Heart right ventricle (tissue), 16 donors: ENCODE results near the gene MGMT. TPM values are rescaled to one million over a fixed set of nuclear protein-coding genes. Genes with fewer than 3 reads are reported as not detected.

Source experiments
- ATAC-seq, 8 donors: fragments of 200-7000 bp; cut with Tn5 transposase; one replicate each; pipeline ENCODE4 v1.9.1; 2020; ENCODE audit warnings: mild to moderate bottlenecking in 8 of 8, moderate library complexity in 8 of 8, moderate number of reproducible peaks in 1 of 8
- DNase-seq, 2 donors: peaks; one replicate each; pipeline ENCODE4 v3.0.0-alpha.2; 2020
- H3K27ac ChIP-seq, 10 donors: fragments of 200-600 bp; sonication (generic) in 2 of 10; one replicate each; pipeline versions ENCODE4 v1.5.0 to v1.8.0; 2020 to 2022; ENCODE audit warnings: mild to moderate bottlenecking in 3 of 10
- H3K27me3 ChIP-seq, 7 donors: fragments of 200-600 bp; one replicate each; pipeline ENCODE4 v1.8.0; 2021 to 2022; ENCODE audit warnings: mild to moderate bottlenecking in 2 of 7
- H3K36me3 ChIP-seq, 9 donors: fragments of 200-600 bp; sonication (generic) in 1 of 9; one replicate each; pipeline versions ENCODE4 v1.5.0 to v1.8.0; 2020 to 2022; ENCODE audit warnings: mild to moderate bottlenecking in 2 of 9
- H3K4me1 ChIP-seq, 9 donors: fragments of 200-600 bp; sonication (generic) in 1 of 9; one replicate each; pipeline versions ENCODE4 v1.5.0 to v1.8.0; 2020 to 2022; ENCODE audit warnings: mild to moderate bottlenecking in 4 of 9
- H3K4me3 ChIP-seq, 10 donors: fragments of 200-600 bp; sonication (generic) in 2 of 10; one replicate each; pipeline versions ENCODE4 v1.5.0 to v1.8.0; 2020 to 2022; ENCODE audit warnings: mild to moderate bottlenecking in 7 of 10, moderate library complexity in 2 of 10
- H3K9me3 ChIP-seq, 11 donors: fragments of 200-600 bp in 10 of 11; sonication (generic) in 2 of 11; one replicate each; pipeline versions ENCODE4 v1.5.0 to v1.8.0; 2013 to 2022; ENCODE audit warnings: mild to moderate bottlenecking in 2 of 11, control low read depth in 1 of 11, moderate library complexity in 1 of 11
- WGBS, 2 donors: extraction: QIAGEN DNeasy Blood & Tissue Kit; methylation state at CpG; one replicate each; pipeline ENCODE4 v1.1.7; 2013; ENCODE audit warnings: inconsistent platforms in 1 of 2; 5-methylcytosine and 5-hydroxymethylcytosine counted together
- intact Hi-C, 10 donors: fragments of 100-400 bp; cut with DNase I; formaldehyde crosslinking; loops; one replicate each; pipeline versions ENCODE4 v1.11.1 to v1.14.2; 2022
- long read RNA-seq, 3 donors: library from polyadenylated mRNA; unstranded; transcript quantifications; one replicate each; pipeline ENCODE4 v2.0.0, GENCODE V29; 2020 to 2021
- polyA plus RNA-seq, 2 donors: library from polyadenylated mRNA; stranded (reverse); fragments of 200-250 nt; gene quantifications; one replicate each; pipeline ENCODE4 v1.2.3, GENCODE V29; 2013
- total RNA-seq, 10 donors: library from RNA; stranded (reverse); fragmentation: NEBNext Ultra II Directional in 3 of 10; extraction: Animal tissue kit (Norgen Biotek cat#: 25700) in 3 of 10; gene quantifications; one replicate each; pipeline versions ENCODE4 v1.2.1 to v1.2.4, GENCODE V29; 2021 to 2023
- TF ChIP-seq, protein P1 (sequence below), 9 donors: fragments of 200-600 bp; sonication (generic) in 2 of 9; IDR thresholded peaks; one replicate each; pipeline versions ENCODE4 v1.5.0 to v1.8.0; 2021 to 2022; ENCODE audit warnings: antibody characterized with exemption in 9 of 9, mild to moderate bottlenecking in 5 of 9, moderate library complexity in 1 of 9
- donor health status: Arrhythmogenic right ventricular cardiomyopathy.
- donor health status: ischemic (EF 13 %, LVEDD 7.1; RV severe dilation, severe dysfunction).
- donor health status: healthy with polysubstance abuse.
- donor health status: DM: no; HTN: yes; CAD: no.
- donor health status: DM: no; HTN: no; CAD: no.
- donor health status: ischemic (EF 25% LVEDD 6.9; RV normal size, moderate dysfunction).
- donor health status: ischemic (EF 25% LVEDD 5.7; RV mildly dilated, moderate dysfunction).
- donor health status: healthy.
- donor health status: DM: yes; HTN: yes; CAD: no.
- donor health status: Ischemic cardiomyopathy.
- donor health status: ischemic (EF 35%, LVEDD 5.7; RV mildly dilated, moderate dysfunction).
- donor health status: nonischemic (EF 11% LVEDD 7.7; RV severe dilation, severe dysfunction).
- donor health status: DM: yes; HTN: yes; CAD: no.
- donor health status: PGD.
- donor health status: ischemic (EF 29% LVEDD 5.4; RV normal size, mild dysfunction).
- donor health status: nonischemic (EF 23%, LVEDD 6.1; RV moderate dilation, normal function).

MGMT gene
- 10 to 100 TPM in 8 of 10 donors, 1 to 10 TPM in 2; 8.4 to 17.8 (median 12.9) TPM for total RNA-seq
- polyA plus RNA-seq: 10 to 100 TPM; 10.1 to 11.9 TPM
- long read RNA-seq, donor 1, transcript MGMT-201 (5 exons, 1,759 nt): major isoform, 11 of 13 reads
- long read RNA-seq, donor 1, partial matches to known transcripts: 1 of 13 reads
- long read RNA-seq, donor 1, other reads (novel, unspliced or antisense): 1 of 13 reads
- long read RNA-seq, donor 2, transcript MGMT-201 (5 exons, 1,759 nt): major isoform, 20 of 21 reads
- long read RNA-seq, donor 2, partial matches to known transcripts: 1 of 21 reads
- long read RNA-seq, donor 2, other reads (novel, unspliced or antisense): 0 of 21 reads
- long read RNA-seq, donor 3, partial matches to known transcripts: 1 of 4 reads
- long read RNA-seq, donor 3, other reads (novel, unspliced or antisense): 1 of 4 reads

DNA sequence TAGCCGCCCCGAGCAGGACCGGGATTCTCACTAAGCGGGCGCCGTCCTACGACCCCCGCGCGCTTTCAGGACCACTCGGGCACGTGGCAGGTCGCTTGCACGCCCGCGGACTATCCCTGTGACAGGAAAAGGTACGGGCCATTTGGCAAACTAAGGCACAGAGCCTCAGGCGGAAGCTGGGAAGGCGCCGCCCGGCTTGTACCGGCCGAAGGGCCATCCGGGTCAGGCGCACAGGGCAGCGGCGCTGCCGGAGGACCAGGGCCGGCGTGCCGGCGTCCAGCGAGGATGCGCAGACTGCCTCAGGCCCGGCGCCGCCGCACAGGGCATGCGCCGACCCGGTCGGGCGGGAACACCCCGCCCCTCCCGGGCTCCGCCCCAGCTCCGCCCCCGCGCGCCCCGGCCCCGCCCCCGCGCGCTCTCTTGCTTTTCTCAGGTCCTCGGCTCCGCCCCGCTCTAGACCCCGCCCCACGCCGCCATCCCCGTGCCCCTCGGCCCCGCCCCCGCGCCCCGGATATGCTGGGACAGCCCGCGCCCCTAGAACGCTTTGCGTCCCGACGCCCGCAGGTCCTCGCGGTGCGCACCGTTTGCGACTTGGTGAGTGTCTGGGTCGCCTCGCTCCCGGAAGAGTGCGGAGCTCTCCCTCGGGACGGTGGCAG is at the start of gene MGMT:
MGMT (plus strand) TSS at position 539 of the 656 bp plus-strand sequence.
- TF ChIP-seq, protein P1, sequence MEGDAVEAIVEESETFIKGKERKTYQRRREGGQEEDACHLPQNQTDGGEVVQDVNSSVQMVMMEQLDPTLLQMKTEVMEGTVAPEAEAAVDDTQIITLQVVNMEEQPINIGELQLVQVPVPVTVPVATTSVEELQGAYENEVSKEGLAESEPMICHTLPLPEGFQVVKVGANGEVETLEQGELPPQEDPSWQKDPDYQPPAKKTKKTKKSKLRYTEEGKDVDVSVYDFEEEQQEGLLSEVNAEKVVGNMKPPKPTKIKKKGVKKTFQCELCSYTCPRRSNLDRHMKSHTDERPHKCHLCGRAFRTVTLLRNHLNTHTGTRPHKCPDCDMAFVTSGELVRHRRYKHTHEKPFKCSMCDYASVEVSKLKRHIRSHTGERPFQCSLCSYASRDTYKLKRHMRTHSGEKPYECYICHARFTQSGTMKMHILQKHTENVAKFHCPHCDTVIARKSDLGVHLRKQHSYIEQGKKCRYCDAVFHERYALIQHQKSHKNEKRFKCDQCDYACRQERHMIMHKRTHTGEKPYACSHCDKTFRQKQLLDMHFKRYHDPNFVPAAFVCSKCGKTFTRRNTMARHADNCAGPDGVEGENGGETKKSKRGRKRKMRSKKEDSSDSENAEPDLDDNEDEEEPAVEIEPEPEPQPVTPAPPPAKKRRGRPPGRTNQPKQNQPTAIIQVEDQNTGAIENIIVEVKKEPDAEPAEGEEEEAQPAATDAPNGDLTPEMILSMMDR (IDR thresholded peaks at IDR 0.05): no peak
- ATAC-seq (peak; percentile 95 to 99 (median 98)), DNase-seq (peak; percentile 94 to 98)
- intact Hi-C loops: loop anchor here in 1 of 10 donors (10.0 kb wide), 1 partner anchor 508 kb away; no protein-coding TSS in a partner anchor
- H3K27ac ChIP-seq: peak within 1 kb of the TSS; percentile 37 to 96 (median 86)
- peak within 1 kb of the TSS; percentile 61 to 96 (median 78) for H3K4me3 ChIP-seq
- no peaks in the 10 kb centered on the region for H3K27me3 ChIP-seq
- H3K4me1 ChIP-seq: peaks cover 4 to 19% (median 15%) of the 10 kb centered on the region in 9 donors
- no peaks in the 10 kb centered on the region for H3K9me3 ChIP-seq
- H3K36me3 ChIP-seq: peaks cover 0 to 17% (median 0%) of the 10 kb centered on the region in 9 donors
- 2 to 3% methylated on average over 63 to 85 of the region's 85 CpGs for WGBS, 2 donors

DNA sequence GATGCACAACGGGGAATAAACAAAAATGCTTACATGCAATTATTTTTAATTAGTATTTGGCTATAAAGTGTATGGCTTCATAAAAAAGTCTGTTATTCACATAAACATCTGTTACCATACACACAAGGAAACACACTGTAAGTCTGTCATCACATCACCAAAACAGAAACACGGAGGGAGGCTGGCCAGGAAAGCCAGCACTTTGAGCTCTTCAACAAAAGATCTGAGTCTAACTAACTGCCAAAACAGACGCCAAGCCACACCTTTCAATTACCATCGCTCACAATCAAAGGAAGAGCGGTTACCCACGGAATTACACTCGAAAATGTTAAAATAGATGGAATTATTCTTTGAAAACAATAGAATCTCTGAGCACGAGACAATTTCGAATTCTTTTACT is 49.2 kb upstream of the MGMT start:
- no peaks in the 10 kb centered on the region for H3K9me3 ChIP-seq
- peak overlapping the region in 1 of 10 donors; percentile 20 for H3K4me3 ChIP-seq
- peaks cover 0 to 38% (median 11%) of the 10 kb centered on the region in 9 donors for H3K4me1 ChIP-seq
- intact Hi-C loops: loop anchor here in 2 of 10 donors (10.0 kb wide), 2 partner anchors 383 to 547 kb away; partner anchors contain the start of gene EBF3 (in 1 of the 2)
- DNase-seq: peak in 1 of 2 donors; percentile 64
- ATAC-seq: peak; percentile 61 to 93 (median 84)
- H3K27ac ChIP-seq: peak overlapping the region in 6 of 10 donors; percentile 8 to 53 (median 36)
- TF ChIP-seq, protein P1 (IDR thresholded peaks at IDR 0.05): peak in 3 of 9 donors; percentile 6 to 37 (median 16)
- WGBS, 2 donors: 42 to 47% methylated on average over 9 of the region's 9 CpGs
- no peaks in the 10 kb centered on the region for H3K36me3 ChIP-seq
- peaks cover 0 to 14% (median 7%) of the 10 kb centered on the region in 7 donors for H3K27me3 ChIP-seq

DNA sequence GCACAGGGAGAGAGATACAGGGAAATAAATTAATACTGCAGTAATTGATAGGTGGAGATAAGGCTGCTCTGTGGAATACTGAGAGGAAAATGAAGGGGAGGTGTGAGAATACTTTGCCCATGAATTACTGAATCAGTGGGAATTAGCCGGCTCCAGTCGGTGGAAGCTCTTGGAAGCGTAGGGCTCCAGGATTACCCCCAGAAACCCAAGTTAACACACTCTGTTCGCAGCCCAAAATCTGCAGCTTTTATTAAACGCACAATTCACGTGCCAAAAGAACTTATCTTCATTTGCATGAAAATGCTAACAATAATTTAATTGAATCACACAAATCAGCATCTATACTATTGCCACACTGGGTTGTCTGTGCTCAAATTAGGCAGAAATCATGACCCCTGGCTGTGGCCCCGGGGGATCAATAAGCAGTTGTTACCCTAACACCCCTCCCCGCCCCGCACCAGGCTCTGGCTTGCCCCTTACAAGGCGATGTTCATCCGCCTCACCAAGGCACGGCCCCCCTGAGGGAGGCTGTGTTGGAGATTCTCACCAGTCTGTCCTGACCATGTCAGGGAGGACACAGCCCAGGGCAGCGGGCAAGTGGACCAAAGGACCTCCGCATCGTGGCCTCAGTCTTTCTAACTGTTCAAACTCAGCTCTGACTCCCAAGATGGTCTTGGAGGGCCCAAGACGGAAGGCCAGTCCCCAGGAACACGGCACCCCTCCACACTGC is 48.4 kb upstream of the MGMT start:
- H3K36me3 ChIP-seq: no peaks in the 10 kb centered on the region
- peak overlapping the region in 1 of 10 donors; percentile 20 for H3K4me3 ChIP-seq
- ATAC-seq (no peak), DNase-seq (no peak)
- TF ChIP-seq, protein P1 (IDR thresholded peaks at IDR 0.05): no peak
- peaks cover 0 to 33% (median 11%) of the 10 kb centered on the region in 9 donors for H3K4me1 ChIP-seq
- peak overlapping the region in 4 of 10 donors; percentile 16 to 48 (median 36) for H3K27ac ChIP-seq
- H3K27me3 ChIP-seq: peaks cover 0 to 14% (median 7%) of the 10 kb centered on the region in 7 donors
- no peaks in the 10 kb centered on the region for H3K9me3 ChIP-seq
- intact Hi-C loops: loop anchor here in 2 of 10 donors (10.0 kb wide), 2 partner anchors 384 to 546 kb away; partner anchors contain the start of gene EBF3 (in 1 of the 2)
- 86 to 92% methylated on average over 17 of the region's 17 CpGs for WGBS, 2 donors
